Heart right ventricle (tissue), 16 donors: Measurements from ENCODE around the gene SORCS3. TPM values are rescaled to one million over a fixed set of nuclear protein-coding genes. Genes with fewer than 3 reads are reported as not detected.
A peak's percentile ranks its signal among the peaks of the same experiment; 100 is the strongest.

Experiments used
- ATAC-seq, 8 donors: fragments of 200-7000 bp; cut with Tn5 transposase; one replicate each; pipeline ENCODE4 v1.9.1; 2020; ENCODE audit warnings: mild to moderate bottlenecking in 8 of 8, moderate library complexity in 8 of 8, moderate number of reproducible peaks in 1 of 8
- DNase-seq, 2 donors: peaks; one replicate each; pipeline ENCODE4 v3.0.0-alpha.2; 2020
- H3K27ac ChIP-seq, 10 donors: fragments of 200-600 bp; sonication (generic) in 2 of 10; one replicate each; pipeline versions ENCODE4 v1.5.0 to v1.8.0; 2020 to 2022; ENCODE audit warnings: mild to moderate bottlenecking in 3 of 10
- H3K27me3 ChIP-seq, 7 donors: fragments of 200-600 bp; one replicate each; pipeline ENCODE4 v1.8.0; 2021 to 2022; ENCODE audit warnings: mild to moderate bottlenecking in 2 of 7
- H3K36me3 ChIP-seq, 9 donors: fragments of 200-600 bp; sonication (generic) in 1 of 9; one replicate each; pipeline versions ENCODE4 v1.5.0 to v1.8.0; 2020 to 2022; ENCODE audit warnings: mild to moderate bottlenecking in 2 of 9
- H3K4me1 ChIP-seq, 9 donors: fragments of 200-600 bp; sonication (generic) in 1 of 9; one replicate each; pipeline versions ENCODE4 v1.5.0 to v1.8.0; 2020 to 2022; ENCODE audit warnings: mild to moderate bottlenecking in 4 of 9
- H3K4me3 ChIP-seq, 10 donors: fragments of 200-600 bp; sonication (generic) in 2 of 10; one replicate each; pipeline versions ENCODE4 v1.5.0 to v1.8.0; 2020 to 2022; ENCODE audit warnings: mild to moderate bottlenecking in 7 of 10, moderate library complexity in 2 of 10
- H3K9me3 ChIP-seq, 11 donors: fragments of 200-600 bp in 10 of 11; sonication (generic) in 2 of 11; one replicate each; pipeline versions ENCODE4 v1.5.0 to v1.8.0; 2013 to 2022; ENCODE audit warnings: mild to moderate bottlenecking in 2 of 11, control low read depth in 1 of 11, moderate library complexity in 1 of 11
- WGBS, 2 donors: extraction: QIAGEN DNeasy Blood & Tissue Kit; methylation state at CpG; one replicate each; pipeline ENCODE4 v1.1.7; 2013; ENCODE audit warnings: inconsistent platforms in 1 of 2; 5-methylcytosine and 5-hydroxymethylcytosine counted together
- intact Hi-C, 10 donors: fragments of 100-400 bp; cut with DNase I; formaldehyde crosslinking; loops; one replicate each; pipeline versions ENCODE4 v1.11.1 to v1.14.2; 2022
- polyA plus RNA-seq, 2 donors: library from polyadenylated mRNA; stranded (reverse); fragments of 200-250 nt; gene quantifications; one replicate each; pipeline ENCODE4 v1.2.3, GENCODE V29; 2013
- total RNA-seq, 10 donors: library from RNA; stranded (reverse); fragmentation: NEBNext Ultra II Directional in 3 of 10; extraction: Animal tissue kit (Norgen Biotek cat#: 25700) in 3 of 10; gene quantifications; one replicate each; pipeline versions ENCODE4 v1.2.1 to v1.2.4, GENCODE V29; 2021 to 2023
- TF ChIP-seq, protein P1 (sequence below), 9 donors: fragments of 200-600 bp; sonication (generic) in 2 of 9; IDR thresholded peaks; one replicate each; pipeline versions ENCODE4 v1.5.0 to v1.8.0; 2021 to 2022; ENCODE audit warnings: antibody characterized with exemption in 9 of 9, mild to moderate bottlenecking in 5 of 9, moderate library complexity in 1 of 9
- donor health status: Arrhythmogenic right ventricular cardiomyopathy.
- donor health status: ischemic (EF 13 %, LVEDD 7.1; RV severe dilation, severe dysfunction).
- donor health status: healthy with polysubstance abuse.
- donor health status: DM: no; HTN: yes; CAD: no.
- donor health status: DM: no; HTN: no; CAD: no.
- donor health status: ischemic (EF 25% LVEDD 6.9; RV normal size, moderate dysfunction).
- donor health status: ischemic (EF 25% LVEDD 5.7; RV mildly dilated, moderate dysfunction).
- donor health status: healthy.
- donor health status: DM: yes; HTN: yes; CAD: no.
- donor health status: Ischemic cardiomyopathy.
- donor health status: ischemic (EF 35%, LVEDD 5.7; RV mildly dilated, moderate dysfunction).
- donor health status: nonischemic (EF 11% LVEDD 7.7; RV severe dilation, severe dysfunction).
- donor health status: DM: yes; HTN: yes; CAD: no.
- donor health status: PGD.
- donor health status: ischemic (EF 29% LVEDD 5.4; RV normal size, mild dysfunction).
- donor health status: nonischemic (EF 23%, LVEDD 6.1; RV moderate dilation, normal function).

Gene SORCS3
- total and polyA plus RNA-seq, 12 donors = 0.01 to 0.09 (median 0.05) TPM; not detected in 4

GRCh38 chr10:105044902-105045301, 403.8 kb downstream of the SORCS3 start:
- peaks cover 0 to under 1% (median 0%) of the 10 kb centered on the region in 11 donors for H3K9me3 ChIP-seq
- WGBS, 2 donors = 60 to 69% methylated on average over 3 of the region's 3 CpGs
- H3K27ac ChIP-seq = no peak overlapping the region
- H3K36me3 ChIP-seq = no peaks in the 10 kb centered on the region
- intact Hi-C loops = no loop called here
- H3K27me3 ChIP-seq = no peaks in the 10 kb centered on the region
- H3K4me3 ChIP-seq = no peak overlapping the region
- ATAC-seq (no peak), DNase-seq (no peak)
- no peaks in the 10 kb centered on the region for H3K4me1 ChIP-seq
- TF ChIP-seq, protein P1, sequence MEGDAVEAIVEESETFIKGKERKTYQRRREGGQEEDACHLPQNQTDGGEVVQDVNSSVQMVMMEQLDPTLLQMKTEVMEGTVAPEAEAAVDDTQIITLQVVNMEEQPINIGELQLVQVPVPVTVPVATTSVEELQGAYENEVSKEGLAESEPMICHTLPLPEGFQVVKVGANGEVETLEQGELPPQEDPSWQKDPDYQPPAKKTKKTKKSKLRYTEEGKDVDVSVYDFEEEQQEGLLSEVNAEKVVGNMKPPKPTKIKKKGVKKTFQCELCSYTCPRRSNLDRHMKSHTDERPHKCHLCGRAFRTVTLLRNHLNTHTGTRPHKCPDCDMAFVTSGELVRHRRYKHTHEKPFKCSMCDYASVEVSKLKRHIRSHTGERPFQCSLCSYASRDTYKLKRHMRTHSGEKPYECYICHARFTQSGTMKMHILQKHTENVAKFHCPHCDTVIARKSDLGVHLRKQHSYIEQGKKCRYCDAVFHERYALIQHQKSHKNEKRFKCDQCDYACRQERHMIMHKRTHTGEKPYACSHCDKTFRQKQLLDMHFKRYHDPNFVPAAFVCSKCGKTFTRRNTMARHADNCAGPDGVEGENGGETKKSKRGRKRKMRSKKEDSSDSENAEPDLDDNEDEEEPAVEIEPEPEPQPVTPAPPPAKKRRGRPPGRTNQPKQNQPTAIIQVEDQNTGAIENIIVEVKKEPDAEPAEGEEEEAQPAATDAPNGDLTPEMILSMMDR (IDR thresholded peaks at IDR 0.05) = no peak

- no peak for ATAC-seq
- no peaks in the 10 kb centered on the region for H3K4me1 ChIP-seq
- no peak overlapping the region for H3K4me3 ChIP-seq
- peaks cover 0 to 16% (median 5%) of the 10 kb centered on the region in 11 donors for H3K9me3 ChIP-seq
- WGBS, 2 donors = 66 to 78% methylated on average over 2 of the region's 2 CpGs
- no peaks in the 10 kb centered on the region for H3K36me3 ChIP-seq
- intact Hi-C loops = no loop called here
- no peaks in the 10 kb centered on the region for H3K27me3 ChIP-seq
- no peak for DNase-seq
- TF ChIP-seq, protein P1 (IDR thresholded peaks at IDR 0.05) = no peak
- H3K27ac ChIP-seq = no peak overlapping the region
These were observed 415.3 kb downstream of the SORCS3 start for GRCh38 chr10:105056413-105056812.

- no peaks in the 10 kb centered on the region for H3K9me3 ChIP-seq
- ATAC-seq (no peak), DNase-seq (no peak)
- H3K4me1 ChIP-seq = no peaks in the 10 kb centered on the region
- H3K27ac ChIP-seq = no peak overlapping the region
- H3K4me3 ChIP-seq = no peak overlapping the region
- H3K27me3 ChIP-seq = no peaks in the 10 kb centered on the region
- H3K36me3 ChIP-seq = no peaks in the 10 kb centered on the region
- intact Hi-C loops = loop anchor here in 3 of 10 donors (5.0 to 10.0 kb wide), 2 partner anchors 629 to 632 kb away; no protein-coding TSS in a partner anchor
- WGBS, 2 donors = 71 to 74% methylated on average over 5 of the region's 5 CpGs
- TF ChIP-seq, protein P1 (IDR thresholded peaks at IDR 0.05) = no peak
These were observed 421.9 kb downstream of the SORCS3 start for GRCh38 chr10:105062951-105063350.

GRCh38 chr10:105063796-105064195, 422.7 kb downstream of the SORCS3 start:
- Histone ChIP-seq H3K9me3 (no peaks in the 10 kb centered on the region), H3K4me1 (no peaks in the 10 kb centered on the region), H3K36me3 (no peaks in the 10 kb centered on the region), H3K27me3 (no peaks in the 10 kb centered on the region), H3K4me3 (no peak overlapping the region), H3K27ac (no peak overlapping the region)
- TF ChIP-seq, protein P1 (IDR thresholded peaks at IDR 0.05) = peak in 8 of 9 donors; percentile 17 to 57 (median 50)
- DNase-seq = peak in 1 of 2 donors; percentile 9
- peak in 3 of 8 donors; percentile 46 to 61 (median 49) for ATAC-seq
- intact Hi-C loops = loop anchor here in 3 of 10 donors (5.0 to 10.0 kb wide), 2 partner anchors 629 to 631 kb away; no protein-coding TSS in a partner anchor
- WGBS, 2 donors = 30 to 42% methylated on average over 5 of the region's 5 CpGs
